Measurements from ENCODE around the gene VTI1B. TPM values are rescaled to one million over a fixed set of nuclear protein-coding genes. Genes with fewer than 3 reads are reported as not detected.

VTI1B gene
- total RNA-seq, 1 donor from 2014 or later: 75.3 TPM

GRCh38 chr14:67698179-67698578 lies 23.7 kb upstream of the VTI1B start:
- H3K27me3 Mint-ChIP-seq: no peaks in the 10 kb centered on the region

GRCh38 chr14:67697006-67697405 lies 22.6 kb upstream of the VTI1B start:
- intact Hi-C loops (cut with micrococcal nuclease): loop anchor here (5.0 to 10.0 kb wide), 2 partner anchors 335 to 1118 kb away; partner anchors contain the start of gene EIF2S1
- Mint-ChIP-seq H3K27ac (no peak overlapping the region), H3K36me3 (ENCODE audit: low read depth) (peaks cover 7% of the 10 kb centered on the region), H3K9me3 (no peaks in the 10 kb centered on the region), H3K4me1 (peaks cover 25% of the 10 kb centered on the region), H3K27me3 (no peaks in the 10 kb centered on the region), H3K4me3 (no peak overlapping the region)
- DNase-seq: no peak

More at GRCh38 chr14:67698179-67698578, 23.7 kb upstream of the VTI1B start:
- no peak overlapping the region for H3K27ac Mint-ChIP-seq
- DNase-seq: no peak
- H3K9me3 Mint-ChIP-seq: no peaks in the 10 kb centered on the region
- intact Hi-C loops (cut with micrococcal nuclease): loop anchor here (5.0 to 10.0 kb wide), 2 partner anchors 336 to 1117 kb away; partner anchors contain the start of gene EIF2S1
- H3K36me3 Mint-ChIP-seq (ENCODE audit: low read depth): no peaks in the 10 kb centered on the region
- no peak overlapping the region for H3K4me3 Mint-ChIP-seq
- peaks cover 17% of the 10 kb centered on the region for H3K4me1 Mint-ChIP-seq

- peak within 1 kb of the TSS; percentile 89 for H3K4me3 Mint-ChIP-seq
- intact Hi-C loops (cut with micrococcal nuclease): loop anchor here (1.0 to 10.0 kb wide), 7 partner anchors 15 to 1119 kb away; partner anchors contain the start of genes ARG2, EIF2S1, PIGH and VTI1B
- peaks cover 19% of the 10 kb centered on the region for H3K36me3 Mint-ChIP-seq (ENCODE audit: low read depth)
- no peaks in the 10 kb centered on the region for H3K27me3 Mint-ChIP-seq
- DNase-seq: peak; percentile 95
- peak within 1 kb of the TSS; percentile 97 for H3K27ac Mint-ChIP-seq
- no peaks in the 10 kb centered on the region for H3K9me3 Mint-ChIP-seq
- peaks cover 28% of the 10 kb centered on the region for H3K4me1 Mint-ChIP-seq
Measured at GRCh38 chr14:67695394-67695949, 21.0 kb upstream of the VTI1B start, which contains the start of gene RDH11. RDH11 (minus strand) TSS chr14:67695764; CDS start chr14:67695703, 61 bp downstream.

DNA sequence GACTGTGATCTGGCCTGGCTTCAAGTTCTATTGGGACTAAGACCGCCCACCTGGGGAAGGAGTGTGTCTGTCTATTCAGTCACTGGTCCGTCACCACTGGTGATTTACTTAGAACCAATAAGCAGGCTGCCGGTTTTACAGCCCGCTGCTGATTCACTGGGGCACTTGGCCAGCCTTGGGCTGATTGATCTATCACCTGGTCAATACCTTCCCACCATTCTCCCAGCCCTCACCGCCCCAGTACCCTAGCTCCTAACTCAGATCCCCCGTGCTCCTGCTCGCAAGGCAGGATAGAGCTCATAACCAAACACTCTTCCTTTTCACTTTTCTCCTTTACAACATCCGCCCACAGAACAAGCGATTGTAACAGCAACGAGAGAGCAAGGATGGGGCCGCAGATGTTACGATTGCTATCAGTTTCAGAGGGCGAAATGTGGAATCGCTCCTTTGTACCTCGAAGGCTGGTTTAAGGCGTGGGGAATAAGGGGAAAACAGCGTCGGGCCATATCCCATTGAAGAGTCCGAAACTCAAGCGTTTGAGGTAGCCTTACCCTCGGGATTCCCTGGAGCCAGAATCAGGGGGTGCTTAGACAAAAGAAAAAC lies 20.5 kb upstream of the VTI1B start:
- Mint-ChIP-seq H3K4me1 (peaks cover 28% of the 10 kb centered on the region), H3K36me3 (ENCODE audit: low read depth) (peaks cover 25% of the 10 kb centered on the region), H3K27ac (peak overlapping the region; percentile 97), H3K4me3 (peak overlapping the region; percentile 89), H3K9me3 (no peaks in the 10 kb centered on the region), H3K27me3 (no peaks in the 10 kb centered on the region)
- intact Hi-C loops (cut with micrococcal nuclease): loop anchor here (1.0 to 10.0 kb wide), 7 partner anchors 15 to 1120 kb away; partner anchors contain the start of genes ARG2, EIF2S1, PIGH and VTI1B
- DNase-seq: peak; percentile 92

DNA sequence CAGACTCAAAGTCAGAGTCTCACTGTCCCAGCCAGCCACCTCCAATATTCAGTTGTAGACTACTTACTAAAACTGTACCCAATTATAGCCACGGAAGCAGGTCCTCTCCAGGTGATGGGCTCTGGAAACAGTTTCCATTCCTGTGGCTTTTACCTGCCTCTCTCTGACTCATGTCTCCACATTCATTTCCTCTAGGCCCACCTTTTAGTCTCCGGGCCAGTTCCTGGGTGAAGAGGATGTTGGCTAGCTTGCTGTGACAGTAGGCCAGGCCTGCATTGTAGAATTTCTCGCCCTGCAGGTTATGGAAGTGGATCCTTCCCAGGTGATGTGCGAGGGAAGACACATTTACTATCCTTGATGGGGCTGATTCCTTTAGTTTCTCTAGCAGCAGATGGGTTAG lies 15.6 kb upstream of the VTI1B start:
- no peak for DNase-seq
- Mint-ChIP-seq H3K27me3 (no peaks in the 10 kb centered on the region), H3K36me3 (ENCODE audit: low read depth) (peaks cover 64% of the 10 kb centered on the region), H3K9me3 (no peaks in the 10 kb centered on the region), H3K4me3 (no peak overlapping the region), H3K4me1 (peaks cover 25% of the 10 kb centered on the region), H3K27ac (peak overlapping the region; percentile 43)
- intact Hi-C loops (cut with micrococcal nuclease): loop anchor here (10.0 kb wide), 1 partner anchor 1125 kb away; no protein-coding TSS in a partner anchor

DNA sequence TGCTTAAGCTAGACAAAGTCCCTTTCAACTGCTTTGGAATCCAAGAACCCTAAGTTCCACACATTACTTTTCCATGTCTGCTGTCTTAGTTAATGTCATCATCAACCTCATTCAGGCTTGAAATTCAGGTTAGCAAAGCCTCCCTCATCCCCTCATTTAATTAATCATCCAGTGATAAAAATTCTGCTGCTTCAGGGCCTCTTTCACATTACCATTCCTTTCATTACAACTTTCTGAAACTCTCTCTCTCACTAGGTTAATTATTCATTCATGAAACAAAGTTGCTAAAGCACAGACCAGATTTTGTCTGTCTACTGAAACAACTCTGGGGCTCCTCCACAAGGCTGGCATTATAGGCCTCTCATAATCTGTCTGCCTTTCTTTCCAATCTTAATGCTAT lies 9.4 kb upstream of the VTI1B start:
- no peak for DNase-seq
- H3K27me3 Mint-ChIP-seq: no peaks in the 10 kb centered on the region
- H3K4me3 Mint-ChIP-seq: no peak overlapping the region
- intact Hi-C loops (cut with micrococcal nuclease): no loop called here
- no peak overlapping the region for H3K27ac Mint-ChIP-seq
- no peaks in the 10 kb centered on the region for H3K9me3 Mint-ChIP-seq
- H3K36me3 Mint-ChIP-seq (ENCODE audit: low read depth): peaks cover 63% of the 10 kb centered on the region
- H3K4me1 Mint-ChIP-seq: peaks cover 29% of the 10 kb centered on the region

- Mint-ChIP-seq H3K4me1 (peaks cover 36% of the 10 kb centered on the region), H3K27ac (peak overlapping the region; percentile 16), H3K27me3 (no peaks in the 10 kb centered on the region), H3K4me3 (no peak overlapping the region), H3K9me3 (no peaks in the 10 kb centered on the region), H3K36me3 (ENCODE audit: low read depth) (peaks cover 62% of the 10 kb centered on the region)
- DNase-seq: no peak
- intact Hi-C loops (cut with micrococcal nuclease): loop anchor here (1.0 kb wide), 1 partner anchor 14 kb away; the partner anchor contains the start of gene RDH11
Measured at GRCh38 chr14:67680941-67681340, 6.5 kb upstream of the VTI1B start.

- Mint-ChIP-seq H3K9me3 (no peaks in the 10 kb centered on the region), H3K4me3 (no peak overlapping the region), H3K36me3 (ENCODE audit: low read depth) (peaks cover 57% of the 10 kb centered on the region), H3K27ac (peak overlapping the region; percentile 62), H3K27me3 (no peaks in the 10 kb centered on the region), H3K4me1 (peaks cover 41% of the 10 kb centered on the region)
- peak; percentile 78 for DNase-seq
- intact Hi-C loops (cut with micrococcal nuclease): loop anchor here (1.0 kb wide), 1 partner anchor 15 kb away; the partner anchor contains the start of gene RDH11
Measured at GRCh38 chr14:67680121-67680602, 5.7 kb upstream of the VTI1B start.

DNA sequence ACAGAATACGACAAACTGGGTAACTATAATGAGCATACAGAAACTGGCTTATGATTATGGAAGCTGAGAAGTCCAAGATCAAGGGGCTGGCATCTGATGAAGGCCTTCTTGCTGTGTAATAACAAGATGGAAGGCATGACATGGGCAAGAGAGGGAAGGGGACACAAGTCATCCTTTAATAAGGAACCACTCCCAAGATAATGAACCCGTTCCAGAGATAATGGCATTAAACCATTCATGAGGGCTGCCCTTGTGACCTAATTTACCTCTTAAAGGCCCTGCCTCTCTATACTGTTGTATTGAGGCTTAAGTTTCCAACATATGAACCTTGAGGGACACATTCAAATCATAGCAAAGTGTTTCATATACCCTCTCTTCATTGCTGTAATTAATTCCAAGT lies 4.6 kb upstream of the VTI1B start:
- H3K27me3 Mint-ChIP-seq: no peaks in the 10 kb centered on the region
- no peak overlapping the region for H3K4me3 Mint-ChIP-seq
- no peaks in the 10 kb centered on the region for H3K9me3 Mint-ChIP-seq
- H3K4me1 Mint-ChIP-seq: peaks cover 38% of the 10 kb centered on the region
- DNase-seq: no peak
- intact Hi-C loops (cut with micrococcal nuclease): no loop called here
- peaks cover 50% of the 10 kb centered on the region for H3K36me3 Mint-ChIP-seq (ENCODE audit: low read depth)
- H3K27ac Mint-ChIP-seq: no peak overlapping the region

DNA sequence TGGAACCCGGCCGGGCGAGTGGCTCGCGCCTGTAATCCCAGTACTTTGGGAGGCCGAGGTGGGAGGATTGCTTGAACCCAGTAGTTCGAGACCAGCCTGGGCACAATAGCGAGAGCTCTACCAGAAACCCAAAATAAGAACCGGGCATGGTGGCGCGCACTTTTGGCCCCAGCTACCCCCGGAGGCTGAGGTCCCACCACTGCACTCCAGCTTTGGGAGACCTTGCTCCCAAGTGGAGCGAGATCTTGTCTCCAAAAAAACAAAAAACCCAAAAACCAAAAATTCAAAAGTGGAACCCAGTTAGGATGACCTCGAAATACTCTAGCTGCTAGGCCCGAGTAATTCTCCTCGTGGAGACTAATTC lies 769 bp upstream of the VTI1B start:
- intact Hi-C loops (cut with micrococcal nuclease): loop anchor here (2.0 kb wide), 1 partner anchor 56 kb away; the partner anchor contains the start of gene ARG2
- peak overlapping the region; percentile 90 for H3K27ac Mint-ChIP-seq
- H3K36me3 Mint-ChIP-seq (ENCODE audit: low read depth): peaks cover 28% of the 10 kb centered on the region
- H3K9me3 Mint-ChIP-seq: no peaks in the 10 kb centered on the region
- peaks cover 38% of the 10 kb centered on the region for H3K4me1 Mint-ChIP-seq
- DNase-seq: no peak
- H3K4me3 Mint-ChIP-seq: peak overlapping the region; percentile 90
- H3K27me3 Mint-ChIP-seq: no peaks in the 10 kb centered on the region

DNA sequence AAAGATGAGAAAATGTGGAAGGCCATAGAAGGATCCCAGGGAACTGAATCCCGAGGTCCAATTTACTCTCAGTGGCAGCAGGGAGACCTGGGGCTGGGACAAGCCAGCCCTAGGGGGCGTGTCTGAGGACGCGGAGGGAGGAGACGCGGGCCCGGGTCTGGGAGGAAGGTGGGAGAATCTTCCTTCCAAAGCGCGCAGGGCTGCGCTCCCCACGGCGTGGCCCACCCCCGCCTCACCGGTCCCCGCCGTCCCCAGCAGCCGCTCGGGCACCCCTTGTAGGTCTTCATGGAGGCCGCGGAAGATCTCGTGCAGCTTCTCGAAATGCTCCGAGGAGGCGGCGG lies 323 bp downstream of the VTI1B start:
- H3K27me3 Mint-ChIP-seq: no peaks in the 10 kb centered on the region
- H3K9me3 Mint-ChIP-seq: no peaks in the 10 kb centered on the region
- H3K4me3 Mint-ChIP-seq: peak overlapping the region; percentile 90
- H3K27ac Mint-ChIP-seq: peak overlapping the region; percentile 78
- peak; percentile 90 for DNase-seq
- intact Hi-C loops (cut with micrococcal nuclease): loop anchor here (1.0 to 2.0 kb wide), 4 partner anchors 21 to 142 kb away; partner anchors contain the start of genes ARG2, PIGH, RDH11 and ZFYVE26
- peaks cover 28% of the 10 kb centered on the region for H3K36me3 Mint-ChIP-seq (ENCODE audit: low read depth)
- peaks cover 40% of the 10 kb centered on the region for H3K4me1 Mint-ChIP-seq

GRCh38 chr14:67673451-67673850 lies 981 bp downstream of the VTI1B start:
- no peak for DNase-seq
- Mint-ChIP-seq H3K4me1 (peaks cover 43% of the 10 kb centered on the region), H3K36me3 (ENCODE audit: low read depth) (peaks cover 25% of the 10 kb centered on the region), H3K4me3 (peak overlapping the region; percentile 90), H3K27me3 (no peaks in the 10 kb centered on the region), H3K27ac (peak overlapping the region; percentile 78), H3K9me3 (no peaks in the 10 kb centered on the region)
- intact Hi-C loops (cut with micrococcal nuclease): no loop called here

GRCh38 chr14:67668559-67668958 lies 5.9 kb downstream of the VTI1B start:
- peaks cover 39% of the 10 kb centered on the region for H3K4me1 Mint-ChIP-seq
- intact Hi-C loops (cut with micrococcal nuclease): no loop called here
- H3K27ac Mint-ChIP-seq: no peak overlapping the region
- H3K4me3 Mint-ChIP-seq: no peak overlapping the region
- no peak for DNase-seq
- no peaks in the 10 kb centered on the region for H3K27me3 Mint-ChIP-seq
- no peaks in the 10 kb centered on the region for H3K9me3 Mint-ChIP-seq
- peaks cover 4% of the 10 kb centered on the region for H3K36me3 Mint-ChIP-seq (ENCODE audit: low read depth)

Measured in activated CD4-positive, alpha-beta T cell treated with anti-CD3 and anti-CD28 coated beads, Interleukin-2, amount 10 ng/mL, durations not matched to agents 24 days and 14 days (primary cell).